MV-4-11 (cell line): ENCODE measurements around the gene ACAD11.

Experiments
- DNase-seq: peaks from one replicate; lab custom pipeline; 2025; lab: John Stamatoyannopoulos, UW

ACAD11 gene

DNA sequence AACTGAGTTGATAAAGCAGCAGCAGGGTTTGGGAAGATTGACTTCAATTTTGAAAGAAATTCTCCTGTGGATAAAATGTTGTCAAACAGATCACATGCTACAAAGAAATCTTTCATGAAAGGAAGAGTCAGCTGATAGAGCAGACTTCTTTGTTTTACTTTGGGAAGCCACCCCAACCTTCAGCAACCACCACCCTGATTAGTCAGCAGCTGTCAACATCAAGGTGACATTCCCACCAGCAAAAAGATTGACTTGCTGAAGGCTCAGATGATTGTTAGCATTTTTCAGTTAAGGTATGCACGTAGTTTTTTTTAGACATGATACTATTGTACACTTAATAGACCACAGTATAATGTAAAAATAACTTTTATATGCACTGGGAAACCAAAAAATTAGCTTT lies 150.1 kb downstream of the ACAD11 start:
- no peak for DNase-seq

GRCh38 chr3:132509096-132509495 lies 150.5 kb downstream of the ACAD11 start:
- DNase-seq, result no peak
